Fibroblast of the conjunctiva (primary cell): Measurements from ENCODE around the gene NSG1.
"Not testable (repeated sequence)": the region's sequence is repeated elsewhere in the genome, so short reads cannot be mapped to it uniquely, and the experiment has no call there.

Experiments
- DNase-seq: peaks from one replicate; pipeline ENCODE4 v3.0.0-alpha.2; 2010; ENCODE audit warnings: low read depth

The NSG1 gene

GRCh38 chr4:4436244-4436823 lies 49.4 kb downstream of the NSG1 start:
- no peak for DNase-seq

GRCh38 chr4:4437798-4438470 lies 51.0 kb downstream of the NSG1 start:
- no peak for DNase-seq

- DNase-seq, result no peak
Measured at GRCh38 chr4:4438891-4439290, 52.0 kb downstream of the NSG1 start.

GRCh38 chr4:4439782-4440181 lies 52.9 kb downstream of the NSG1 start:
- no peak for DNase-seq

- no peak for DNase-seq
Measured at GRCh38 chr4:4440333-4441061, 53.6 kb downstream of the NSG1 start.

GRCh38 chr4:4443821-4444220 lies 56.9 kb downstream of the NSG1 start:
- no peak for DNase-seq

GRCh38 chr4:4446434-4446833 lies 59.5 kb downstream of the NSG1 start:
- no peak for DNase-seq

- no peak for DNase-seq
Measured at GRCh38 chr4:4455210-4455865, 68.4 kb downstream of the NSG1 start.

GRCh38 chr4:4456351-4456750 lies 69.4 kb downstream of the NSG1 start:
- DNase-seq, result no peak

- DNase-seq, result no peak
Measured at GRCh38 chr4:4456816-4457578, 70.1 kb downstream of the NSG1 start.

- no peak for DNase-seq
Measured at GRCh38 chr4:4457803-4458553, 71.1 kb downstream of the NSG1 start.

- no peak for DNase-seq
Measured at GRCh38 chr4:4459181-4459580, 72.3 kb downstream of the NSG1 start.

- DNase-seq, result no peak
Measured at GRCh38 chr4:4460759-4461158, 73.9 kb downstream of the NSG1 start.

- DNase-seq, result no peak
Measured at GRCh38 chr4:4461178-4461577, 74.3 kb downstream of the NSG1 start.

- DNase-seq, result no peak
Measured at GRCh38 chr4:4461850-4462249, 74.9 kb downstream of the NSG1 start.

GRCh38 chr4:4462970-4463369 lies 76.1 kb downstream of the NSG1 start:
- no peak for DNase-seq

- not testable (repeated sequence) for DNase-seq
Measured at GRCh38 chr4:4465238-4465637, 78.3 kb downstream of the NSG1 start.
